ENCODE data around the gene CTIF.

The CTIF gene

GRCh38 chr18:48623468-48624235, 84.8 kb downstream of the CTIF start:
- DNase-seq: no peak

- DNase-seq: no peak
Observed at GRCh38 chr18:48624856-48625255, 86.0 kb downstream of the CTIF start.

- no peak for DNase-seq
Observed at GRCh38 chr18:48627216-48627615, 88.4 kb downstream of the CTIF start.

GRCh38 chr18:48629730-48630324, 91.0 kb downstream of the CTIF start:
- no peak for DNase-seq

GRCh38 chr18:48631851-48632250, 93.0 kb downstream of the CTIF start:
- no peak for DNase-seq

GRCh38 chr18:48632676-48633257, 93.9 kb downstream of the CTIF start:
- DNase-seq: no peak

- DNase-seq: no peak
Observed at GRCh38 chr18:48634491-48634890, 95.7 kb downstream of the CTIF start.

GRCh38 chr18:48634975-48635374, 96.1 kb downstream of the CTIF start:
- no peak for DNase-seq

GRCh38 chr18:48635806-48636205, 97.0 kb downstream of the CTIF start:
- no peak for DNase-seq

GRCh38 chr18:48636436-48636835, 97.6 kb downstream of the CTIF start:
- DNase-seq: no peak

GRCh38 chr18:48637081-48637990, 98.5 kb downstream of the CTIF start:
- no peak for DNase-seq

GRCh38 chr18:48638451-48638850, 99.6 kb downstream of the CTIF start:
- no peak for DNase-seq

- no peak for DNase-seq
Observed at GRCh38 chr18:48638896-48639771, 100.3 kb downstream of the CTIF start.

- no peak for DNase-seq
Observed at GRCh38 chr18:48639772-48640432, 101.1 kb downstream of the CTIF start.

- no peak for DNase-seq
Observed at GRCh38 chr18:48640566-48641270, 101.9 kb downstream of the CTIF start.

- DNase-seq: no peak
Observed at GRCh38 chr18:48641981-48642380, 103.2 kb downstream of the CTIF start.

GRCh38 chr18:48642503-48642902, 103.7 kb downstream of the CTIF start:
- DNase-seq: no peak

- no peak for DNase-seq
Observed at GRCh38 chr18:48643262-48643661, 104.4 kb downstream of the CTIF start.

GRCh38 chr18:48644029-48644428, 105.2 kb downstream of the CTIF start:
- no peak for DNase-seq

GRCh38 chr18:48645427-48646002, 106.7 kb downstream of the CTIF start:
- DNase-seq: no peak

GRCh38 chr18:48646976-48647375, 108.1 kb downstream of the CTIF start:
- DNase-seq: no peak
